Measurements from ENCODE around the gene NSF.
"Not testable (repeated sequence)": the region's sequence is repeated elsewhere in the genome, so short reads cannot be mapped to it uniquely, and the experiment has no call there.

NSF gene

GRCh38 chr17:46617121-46617520 lies 26.7 kb downstream of the NSF start:
- H3K4me1 ChIP-seq (ENCODE audit: control insufficient read depth, low read depth, low read length); H3K79me2 ChIP-seq (ENCODE audit: control insufficient read depth, insufficient read depth, low read length); H3K9ac ChIP-seq (ENCODE audit: low read length); H2BK5ac ChIP-seq (ENCODE audit: low read length); H2AK5ac ChIP-seq (ENCODE audit: low read length); DNase-seq; H4K5ac ChIP-seq (ENCODE audit: low read length); H3K27me3 ChIP-seq (ENCODE audit: insufficient read depth, low read length, poor library complexity); H3K23ac ChIP-seq (ENCODE audit: low read length); H3K4me2 ChIP-seq (ENCODE audit: low read length); H3K18ac ChIP-seq (ENCODE audit: low read length); H2BK15ac ChIP-seq (replicated peaks; ENCODE audit: low read depth); H3K79me1 ChIP-seq (ENCODE audit: low read length); H3K36me3 ChIP-seq (ENCODE audit: control insufficient read depth, insufficient read depth, low read length); H3K27ac ChIP-seq (ENCODE audit: low read depth, low read length); H2BK120ac ChIP-seq (ENCODE audit: low read depth, low read length); H4K8ac ChIP-seq (ENCODE audit: low read depth, low read length); H3K4me3 ChIP-seq (ENCODE audit: low read length); H3K56ac ChIP-seq (ENCODE audit: low read length); H3K4ac ChIP-seq (ENCODE audit: low read depth, low read length): not testable (repeated sequence)
- WGBS (ENCODE audit: extremely low coverage, insufficient coverage, low lambda C conversion rate), result no CpG with 5 or more reads among the region's 3 CpGs

- not testable (repeated sequence) for H3K56ac ChIP-seq (ENCODE audit: low read length); H3K4ac ChIP-seq (ENCODE audit: low read depth, low read length); H3K79me2 ChIP-seq (ENCODE audit: control insufficient read depth, insufficient read depth, low read length); H3K4me3 ChIP-seq (ENCODE audit: low read length); H3K9ac ChIP-seq (ENCODE audit: low read length); H3K79me1 ChIP-seq (ENCODE audit: low read length); H3K18ac ChIP-seq (ENCODE audit: low read length); H2BK5ac ChIP-seq (ENCODE audit: low read length); H3K23ac ChIP-seq (ENCODE audit: low read length); H4K5ac ChIP-seq (ENCODE audit: low read length); H3K36me3 ChIP-seq (ENCODE audit: control insufficient read depth, insufficient read depth, low read length); DNase-seq; H2AK5ac ChIP-seq (ENCODE audit: low read length); H3K4me1 ChIP-seq (ENCODE audit: control insufficient read depth, low read depth, low read length); H2BK15ac ChIP-seq (replicated peaks; ENCODE audit: low read depth); H4K8ac ChIP-seq (ENCODE audit: low read depth, low read length); H3K27me3 ChIP-seq (ENCODE audit: insufficient read depth, low read length, poor library complexity); H3K27ac ChIP-seq (ENCODE audit: low read depth, low read length); H2BK120ac ChIP-seq (ENCODE audit: low read depth, low read length); H3K4me2 ChIP-seq (ENCODE audit: low read length)
- no CpG with 5 or more reads among the region's 1 CpG for WGBS (ENCODE audit: extremely low coverage, insufficient coverage, low lambda C conversion rate)
These were observed 28.5 kb downstream of the NSF start for GRCh38 chr17:46618975-46619374.

GRCh38 chr17:46623790-46624189 lies 33.3 kb downstream of the NSF start:
- not testable (repeated sequence) for H3K4me3 ChIP-seq (ENCODE audit: low read length); DNase-seq
- WGBS (ENCODE audit: extremely low coverage, insufficient coverage, low lambda C conversion rate), result no CpG with 5 or more reads among the region's 2 CpGs

GRCh38 chr17:46624726-46625125 lies 34.3 kb downstream of the NSF start:
- not testable (repeated sequence) for H3K79me1 ChIP-seq (ENCODE audit: low read length); H3K27ac ChIP-seq (ENCODE audit: low read depth, low read length); DNase-seq; H2BK15ac ChIP-seq (replicated peaks; ENCODE audit: low read depth); H3K4me1 ChIP-seq (ENCODE audit: control insufficient read depth, low read depth, low read length); H3K4me3 ChIP-seq (ENCODE audit: low read length); H4K8ac ChIP-seq (ENCODE audit: low read depth, low read length); H2BK120ac ChIP-seq (ENCODE audit: low read depth, low read length); H3K9ac ChIP-seq (ENCODE audit: low read length); H3K79me2 ChIP-seq (ENCODE audit: control insufficient read depth, insufficient read depth, low read length); H3K18ac ChIP-seq (ENCODE audit: low read length); H3K56ac ChIP-seq (ENCODE audit: low read length); H2BK5ac ChIP-seq (ENCODE audit: low read length); H3K27me3 ChIP-seq (ENCODE audit: insufficient read depth, low read length, poor library complexity); H3K4me2 ChIP-seq (ENCODE audit: low read length); H3K36me3 ChIP-seq (ENCODE audit: control insufficient read depth, insufficient read depth, low read length); H3K23ac ChIP-seq (ENCODE audit: low read length); H3K4ac ChIP-seq (ENCODE audit: low read depth, low read length); H2AK5ac ChIP-seq (ENCODE audit: low read length); H4K5ac ChIP-seq (ENCODE audit: low read length)
- no CpG with 5 or more reads among the region's 5 CpGs for WGBS (ENCODE audit: extremely low coverage, insufficient coverage, low lambda C conversion rate)

More at GRCh38 chr17:46623790-46624189, 33.3 kb downstream of the NSF start:
- H3K4ac ChIP-seq (ENCODE audit: low read depth, low read length); H3K4me1 ChIP-seq (ENCODE audit: control insufficient read depth, low read depth, low read length); H2BK15ac ChIP-seq (replicated peaks; ENCODE audit: low read depth); H4K5ac ChIP-seq (ENCODE audit: low read length); H2BK5ac ChIP-seq (ENCODE audit: low read length); H2BK120ac ChIP-seq (ENCODE audit: low read depth, low read length); H2AK5ac ChIP-seq (ENCODE audit: low read length); H3K36me3 ChIP-seq (ENCODE audit: control insufficient read depth, insufficient read depth, low read length); H3K23ac ChIP-seq (ENCODE audit: low read length); H3K18ac ChIP-seq (ENCODE audit: low read length); H3K27me3 ChIP-seq (ENCODE audit: insufficient read depth, low read length, poor library complexity); H3K4me2 ChIP-seq (ENCODE audit: low read length); H3K79me2 ChIP-seq (ENCODE audit: control insufficient read depth, insufficient read depth, low read length); H3K56ac ChIP-seq (ENCODE audit: low read length); H3K9ac ChIP-seq (ENCODE audit: low read length); H3K79me1 ChIP-seq (ENCODE audit: low read length); H3K27ac ChIP-seq (ENCODE audit: low read depth, low read length); H4K8ac ChIP-seq (ENCODE audit: low read depth, low read length): not testable (repeated sequence)

GRCh38 chr17:46627452-46627851 lies 37.0 kb downstream of the NSF start:
- not testable (repeated sequence) for H3K18ac ChIP-seq (ENCODE audit: low read length); H3K9ac ChIP-seq (ENCODE audit: low read length); H3K4me2 ChIP-seq (ENCODE audit: low read length); H3K56ac ChIP-seq (ENCODE audit: low read length); DNase-seq; H2BK15ac ChIP-seq (replicated peaks; ENCODE audit: low read depth); H4K8ac ChIP-seq (ENCODE audit: low read depth, low read length); H3K79me1 ChIP-seq (ENCODE audit: low read length); H3K27ac ChIP-seq (ENCODE audit: low read depth, low read length); H4K5ac ChIP-seq (ENCODE audit: low read length); H3K79me2 ChIP-seq (ENCODE audit: control insufficient read depth, insufficient read depth, low read length); H2BK5ac ChIP-seq (ENCODE audit: low read length); H2AK5ac ChIP-seq (ENCODE audit: low read length); H3K4me1 ChIP-seq (ENCODE audit: control insufficient read depth, low read depth, low read length); H3K23ac ChIP-seq (ENCODE audit: low read length); H3K4me3 ChIP-seq (ENCODE audit: low read length); H2BK120ac ChIP-seq (ENCODE audit: low read depth, low read length); H3K36me3 ChIP-seq (ENCODE audit: control insufficient read depth, insufficient read depth, low read length); H3K27me3 ChIP-seq (ENCODE audit: insufficient read depth, low read length, poor library complexity); H3K4ac ChIP-seq (ENCODE audit: low read depth, low read length)
- no CpG with 5 or more reads among the region's 2 CpGs for WGBS (ENCODE audit: extremely low coverage, insufficient coverage, low lambda C conversion rate)

GRCh38 chr17:46628753-46629436 lies 38.4 kb downstream of the NSF start:
- H2BK120ac ChIP-seq (ENCODE audit: low read depth, low read length); H3K23ac ChIP-seq (ENCODE audit: low read length); H3K9ac ChIP-seq (ENCODE audit: low read length); H2BK15ac ChIP-seq (replicated peaks; ENCODE audit: low read depth); H3K4ac ChIP-seq (ENCODE audit: low read depth, low read length); H3K56ac ChIP-seq (ENCODE audit: low read length); H3K79me2 ChIP-seq (ENCODE audit: control insufficient read depth, insufficient read depth, low read length); H3K18ac ChIP-seq (ENCODE audit: low read length); H2AK5ac ChIP-seq (ENCODE audit: low read length); H3K4me2 ChIP-seq (ENCODE audit: low read length); H3K79me1 ChIP-seq (ENCODE audit: low read length); H3K36me3 ChIP-seq (ENCODE audit: control insufficient read depth, insufficient read depth, low read length); H4K8ac ChIP-seq (ENCODE audit: low read depth, low read length); H3K4me3 ChIP-seq (ENCODE audit: low read length); H4K5ac ChIP-seq (ENCODE audit: low read length); H3K27me3 ChIP-seq (ENCODE audit: insufficient read depth, low read length, poor library complexity); H3K4me1 ChIP-seq (ENCODE audit: control insufficient read depth, low read depth, low read length); H3K27ac ChIP-seq (ENCODE audit: low read depth, low read length); DNase-seq; H2BK5ac ChIP-seq (ENCODE audit: low read length): not testable (repeated sequence)
- WGBS (ENCODE audit: extremely low coverage, insufficient coverage, low lambda C conversion rate), result no CpG with 5 or more reads among the region's 5 CpGs
